Kidney (tissue), 14 donors: ENCODE data around the gene LUZP2. TPM values are rescaled to one million over a fixed set of nuclear protein-coding genes. Genes with fewer than 3 reads are reported as not detected.

Source experiments
- DNase-seq, 5 donors: peaks; one replicate each; pipeline ENCODE4 v3.0.0-alpha.2; 2013 to 2020
- FAIRE-seq: peaks from 2 replicates; lab custom pipeline; 2012; peaks lifted over from hg19 to GRCh38; lab: Jason Lieb, UNC
- H3K27ac ChIP-seq, 2 donors: one replicate each; pipeline ENCODE4 v1.7.0; 2013; ENCODE audit warnings: low read depth in 2 of 2, low read length in 2 of 2, inconsistent platforms in 1 of 2
- H3K27me3 ChIP-seq: one replicate; pipeline ENCODE4 v1.7.1; 2013; ENCODE audit warnings: low read length, inconsistent platforms; ENCODE audit not compliant: control insufficient read depth, insufficient read depth
- H3K36me3 ChIP-seq, 3 donors: one replicate each; pipeline versions ENCODE4 v1.7.0 to v1.7.1; 2013; ENCODE audit warnings: low read length in 3 of 3, control low read depth in 1 of 3, inconsistent platforms in 1 of 3; ENCODE audit not compliant: insufficient read depth in 3 of 3, control insufficient read depth in 2 of 3
- H3K4me1 ChIP-seq, 3 donors: one replicate each; pipeline versions ENCODE4 v1.7.0 to v1.7.1; 2013; ENCODE audit warnings: low read length in 3 of 3, inconsistent platforms in 1 of 3, low read depth in 1 of 3; ENCODE audit not compliant: control insufficient read depth in 2 of 3, insufficient read depth in 2 of 3
- H3K4me3 ChIP-seq, 3 donors: one replicate each; pipeline versions ENCODE4 v1.7.0 to v1.8.1; 2013; ENCODE audit warnings: low read length in 3 of 3, control low read depth in 1 of 3, inconsistent platforms in 1 of 3
- H3K9ac ChIP-seq, 3 donors: one replicate each; pipeline versions ENCODE4 v1.7.0 to v1.7.1; 2013; ENCODE audit warnings: low read length in 3 of 3, control low read depth in 1 of 3, inconsistent platforms in 1 of 3
- H3K9me3 ChIP-seq, 3 donors: one replicate each; pipeline versions ENCODE4 v1.7.0 to v1.7.1; 2013; ENCODE audit warnings: low read length in 3 of 3, control low read depth in 1 of 3, inconsistent platforms in 1 of 3; ENCODE audit not compliant: control insufficient read depth in 2 of 3, insufficient read depth in 1 of 3
- intact Hi-C: fragments of 100-400 bp; cut with DNase I; formaldehyde crosslinking; loops from one replicate; pipeline ENCODE4 v1.11.1; 2022
- polyA plus RNA-seq: library from polyadenylated mRNA; stranded (reverse); fragments of 350-450 nt; fragmentation: Illumina TruSeq; extraction: RNeasy Lipid Tissue Mini Kit (QIAGEN cat#74804); gene quantifications from one replicate; pipeline ENCODE4 v1.2.3, GENCODE V29; 2014; ENCODE audit warnings: low read depth, low replicate concordance; ENCODE audit not compliant: insufficient read depth
- total RNA-seq: library from RNA; stranded (reverse); fragmentation: NEBNext Ultra II Directional; extraction: Animal tissue kit (Norgen Biotek cat#: 25700); gene quantifications from one replicate; pipeline ENCODE4 v1.2.1, GENCODE V29; 2021
- TF ChIP-seq, protein P1 (sequence below): IDR thresholded peaks from 3 replicates; pipeline ENCODE4 v1.5.1; 2012; ENCODE audit warnings: mild to moderate bottlenecking, moderate library complexity, borderline replicate concordance; ENCODE audit not compliant: insufficient read depth; ENCODE audit errors: extremely low read depth
- donor health status: control.
- donor health status: control.
- donor health status: control.
- donor health status: control.
- donor health status: control.
- donor health status: DM: yes; HTN: yes; CAD: no.
- donor health status: Normal renal cell carcinoma (clear cell type).

Gene LUZP2
- total and polyA plus RNA-seq, 2 donors from 2014 or later = 0.19 TPM; not detected in 1

DNA sequence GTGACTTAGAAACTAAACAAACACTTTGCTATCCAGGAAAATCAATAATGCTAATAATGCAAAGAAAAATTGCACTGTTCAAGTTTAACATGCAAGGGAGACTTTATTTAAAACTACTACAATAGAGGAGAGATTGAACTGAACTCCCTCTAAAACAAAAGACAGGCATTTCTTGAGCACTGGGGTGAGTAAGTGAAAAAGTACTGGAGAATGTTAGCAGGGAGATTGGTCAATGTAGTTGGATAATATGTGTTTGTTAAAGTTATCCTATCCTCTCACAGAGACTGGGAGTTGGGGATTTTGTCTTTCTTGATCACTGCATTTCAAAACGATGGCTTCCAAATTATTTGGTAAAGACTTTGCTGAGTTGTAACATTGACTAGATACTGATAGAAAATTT lies 77.6 kb downstream of the LUZP2 start:
- TF ChIP-seq, protein P1, sequence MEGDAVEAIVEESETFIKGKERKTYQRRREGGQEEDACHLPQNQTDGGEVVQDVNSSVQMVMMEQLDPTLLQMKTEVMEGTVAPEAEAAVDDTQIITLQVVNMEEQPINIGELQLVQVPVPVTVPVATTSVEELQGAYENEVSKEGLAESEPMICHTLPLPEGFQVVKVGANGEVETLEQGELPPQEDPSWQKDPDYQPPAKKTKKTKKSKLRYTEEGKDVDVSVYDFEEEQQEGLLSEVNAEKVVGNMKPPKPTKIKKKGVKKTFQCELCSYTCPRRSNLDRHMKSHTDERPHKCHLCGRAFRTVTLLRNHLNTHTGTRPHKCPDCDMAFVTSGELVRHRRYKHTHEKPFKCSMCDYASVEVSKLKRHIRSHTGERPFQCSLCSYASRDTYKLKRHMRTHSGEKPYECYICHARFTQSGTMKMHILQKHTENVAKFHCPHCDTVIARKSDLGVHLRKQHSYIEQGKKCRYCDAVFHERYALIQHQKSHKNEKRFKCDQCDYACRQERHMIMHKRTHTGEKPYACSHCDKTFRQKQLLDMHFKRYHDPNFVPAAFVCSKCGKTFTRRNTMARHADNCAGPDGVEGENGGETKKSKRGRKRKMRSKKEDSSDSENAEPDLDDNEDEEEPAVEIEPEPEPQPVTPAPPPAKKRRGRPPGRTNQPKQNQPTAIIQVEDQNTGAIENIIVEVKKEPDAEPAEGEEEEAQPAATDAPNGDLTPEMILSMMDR = no peak
- DNase-seq = no peak
- H3K4me1 ChIP-seq = no peaks in the 10 kb centered on the region
- H3K9ac ChIP-seq = no peak overlapping the region
- no peaks in the 10 kb centered on the region for H3K36me3 ChIP-seq
- intact Hi-C loops = no loop called here
- no peaks in the 10 kb centered on the region for H3K9me3 ChIP-seq
- H3K27ac ChIP-seq = no peak overlapping the region
- H3K4me3 ChIP-seq = no peak overlapping the region
- no peak for FAIRE-seq
- H3K27me3 ChIP-seq = no peaks in the 10 kb centered on the region

GRCh38 chr11:24575392-24575791 lies 78.5 kb downstream of the LUZP2 start:
- Histone ChIP-seq H3K9me3 (no peaks in the 10 kb centered on the region), H3K4me3 (no peak overlapping the region), H3K27ac (no peak overlapping the region), H3K27me3 (no peaks in the 10 kb centered on the region), H3K36me3 (no peaks in the 10 kb centered on the region), H3K4me1 (no peaks in the 10 kb centered on the region), H3K9ac (no peak overlapping the region)
- FAIRE-seq (no peak), DNase-seq (no peak)
- TF ChIP-seq, protein P1 = no peak
- intact Hi-C loops = no loop called here

DNA sequence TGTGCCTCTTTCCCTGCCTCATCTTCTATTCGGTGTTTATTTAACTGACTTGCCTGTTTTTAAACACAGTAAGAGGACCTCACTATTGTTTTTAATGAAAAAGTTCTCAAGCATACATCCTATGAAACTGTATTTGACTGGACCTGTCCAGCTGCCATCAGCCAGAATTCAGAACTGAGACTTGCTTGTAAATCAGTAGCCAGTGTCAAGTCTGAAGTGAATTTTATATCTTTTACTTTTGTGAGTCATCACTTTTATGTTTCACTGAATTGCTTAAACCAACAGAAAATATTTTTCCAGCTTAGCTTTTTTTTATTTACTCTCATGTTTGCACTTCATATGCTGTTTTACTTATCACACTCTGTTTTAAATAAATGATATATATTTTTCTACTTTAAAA lies 88.3 kb downstream of the LUZP2 start:
- Histone ChIP-seq H3K27ac (no peak overlapping the region), H3K4me3 (no peak overlapping the region), H3K9me3 (no peaks in the 10 kb centered on the region), H3K27me3 (no peaks in the 10 kb centered on the region), H3K9ac (no peak overlapping the region), H3K36me3 (no peaks in the 10 kb centered on the region), H3K4me1 (no peaks in the 10 kb centered on the region)
- intact Hi-C loops = no loop called here
- no peak for DNase-seq
- TF ChIP-seq, protein P1 = no peak
- FAIRE-seq = no peak

GRCh38 chr11:24587635-24588034 lies 90.8 kb downstream of the LUZP2 start:
- Histone ChIP-seq H3K27me3 (no peaks in the 10 kb centered on the region), H3K27ac (no peak overlapping the region), H3K36me3 (no peaks in the 10 kb centered on the region), H3K4me1 (no peaks in the 10 kb centered on the region), H3K4me3 (no peak overlapping the region), H3K9me3 (no peaks in the 10 kb centered on the region), H3K9ac (no peak overlapping the region)
- FAIRE-seq (no peak), DNase-seq (no peak)
- intact Hi-C loops = no loop called here
- TF ChIP-seq, protein P1 = no peak
